ENCODE measurements around the gene COX6B2. TPM values are rescaled to one million over a fixed set of nuclear protein-coding genes. Genes with fewer than 3 reads are reported as not detected.
"Not testable (repeated sequence)": the region's sequence is repeated elsewhere in the genome, so short reads cannot be mapped to it uniquely, and the experiment has no call there.

The COX6B2 gene, protein sequence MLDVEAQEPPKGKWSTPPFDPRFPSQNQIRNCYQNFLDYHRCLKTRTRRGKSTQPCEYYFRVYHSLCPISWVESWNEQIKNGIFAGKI
- total RNA-seq = not detected
- long read RNA-seq = 0 reads

GRCh38 chr19:55354698-55355212 is at the start of gene COX6B2:
Gene COX6B2, minus strand, starts transcription at chr19:55354719. Its CDS starts 198 bp downstream, at chr19:55354521.
- DNase-seq = no peak
- ATAC-seq (ENCODE audit: poor library complexity) = no peak
- intact Hi-C loops (cut with DNase I) = no loop called here

GRCh38 chr19:55402509-55402908 is 48.0 kb upstream of the COX6B2 start:
- ATAC-seq (ENCODE audit: poor library complexity) = no peak
- intact Hi-C loops (cut with DNase I) = no loop called here
- DNase-seq = no peak

- intact Hi-C loops (cut with DNase I); DNase-seq; ATAC-seq (ENCODE audit: poor library complexity): not testable (repeated sequence)
Observed at GRCh38 chr19:55401390-55401789, 46.9 kb upstream of the COX6B2 start.

GRCh38 chr19:55400281-55401087 is 46.0 kb upstream of the COX6B2 start:
- intact Hi-C loops (cut with DNase I) = no loop called here
- DNase-seq (no peak), ATAC-seq (ENCODE audit: poor library complexity) (no peak)

DNA sequence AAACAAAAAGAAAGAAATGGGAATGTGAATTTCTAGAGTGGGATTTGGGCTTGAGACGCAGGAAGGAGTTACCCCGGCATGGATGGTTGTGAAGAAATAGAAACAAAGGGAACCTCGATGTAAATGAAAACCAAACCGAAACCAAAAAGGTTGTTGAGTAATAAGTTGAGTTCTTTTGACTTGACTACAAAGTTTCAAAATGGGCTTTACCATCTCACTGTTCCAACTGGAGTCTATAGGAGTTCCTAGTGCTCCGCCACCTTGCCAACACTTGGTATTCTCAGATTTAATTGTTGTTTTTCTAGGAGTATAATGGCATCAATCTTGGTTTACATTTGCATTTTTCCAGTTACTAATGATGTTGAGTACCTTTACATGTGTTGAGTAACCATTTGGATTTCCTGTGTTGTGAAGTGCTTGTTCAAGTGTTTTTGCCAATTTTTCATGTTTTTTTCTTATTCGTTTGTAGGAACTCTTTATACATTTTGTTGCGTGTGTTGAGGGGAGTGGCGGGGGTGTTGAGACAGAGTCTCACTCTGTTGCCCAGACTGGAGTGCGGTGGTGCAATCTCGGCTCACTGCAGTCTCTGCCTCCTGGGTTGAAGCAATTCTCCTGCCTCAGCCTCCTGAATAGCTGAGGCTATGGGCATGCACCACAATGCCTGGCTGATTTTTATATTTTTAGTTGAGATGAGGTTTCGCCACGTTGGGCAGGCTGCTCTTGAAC is 43.8 kb upstream of the COX6B2 start:
- no peak for DNase-seq
- no peak for ATAC-seq (ENCODE audit: poor library complexity)

GRCh38 chr19:55392820-55393761 is 38.6 kb upstream of the COX6B2 start:
- no peak for DNase-seq
- ATAC-seq (ENCODE audit: poor library complexity) = no peak
- intact Hi-C loops (cut with DNase I) = no loop called here

More for the DNA sequence above, 43.8 kb upstream of the COX6B2 start:
- intact Hi-C loops (cut with DNase I) = no loop called here

GRCh38 chr19:55391702-55392615 is 37.4 kb upstream of the COX6B2 start:
- ATAC-seq (ENCODE audit: poor library complexity) = no peak
- no peak for DNase-seq
- intact Hi-C loops (cut with DNase I) = no loop called here

- intact Hi-C loops (cut with DNase I) = no loop called here
- ATAC-seq (ENCODE audit: poor library complexity) (no peak), DNase-seq (no peak)
Observed at GRCh38 chr19:55391191-55391670, 36.7 kb upstream of the COX6B2 start.

- intact Hi-C loops (cut with DNase I) = no loop called here
- DNase-seq (no peak), ATAC-seq (ENCODE audit: poor library complexity) (no peak)
Observed at GRCh38 chr19:55390461-55390880, 36.0 kb upstream of the COX6B2 start.

DNA sequence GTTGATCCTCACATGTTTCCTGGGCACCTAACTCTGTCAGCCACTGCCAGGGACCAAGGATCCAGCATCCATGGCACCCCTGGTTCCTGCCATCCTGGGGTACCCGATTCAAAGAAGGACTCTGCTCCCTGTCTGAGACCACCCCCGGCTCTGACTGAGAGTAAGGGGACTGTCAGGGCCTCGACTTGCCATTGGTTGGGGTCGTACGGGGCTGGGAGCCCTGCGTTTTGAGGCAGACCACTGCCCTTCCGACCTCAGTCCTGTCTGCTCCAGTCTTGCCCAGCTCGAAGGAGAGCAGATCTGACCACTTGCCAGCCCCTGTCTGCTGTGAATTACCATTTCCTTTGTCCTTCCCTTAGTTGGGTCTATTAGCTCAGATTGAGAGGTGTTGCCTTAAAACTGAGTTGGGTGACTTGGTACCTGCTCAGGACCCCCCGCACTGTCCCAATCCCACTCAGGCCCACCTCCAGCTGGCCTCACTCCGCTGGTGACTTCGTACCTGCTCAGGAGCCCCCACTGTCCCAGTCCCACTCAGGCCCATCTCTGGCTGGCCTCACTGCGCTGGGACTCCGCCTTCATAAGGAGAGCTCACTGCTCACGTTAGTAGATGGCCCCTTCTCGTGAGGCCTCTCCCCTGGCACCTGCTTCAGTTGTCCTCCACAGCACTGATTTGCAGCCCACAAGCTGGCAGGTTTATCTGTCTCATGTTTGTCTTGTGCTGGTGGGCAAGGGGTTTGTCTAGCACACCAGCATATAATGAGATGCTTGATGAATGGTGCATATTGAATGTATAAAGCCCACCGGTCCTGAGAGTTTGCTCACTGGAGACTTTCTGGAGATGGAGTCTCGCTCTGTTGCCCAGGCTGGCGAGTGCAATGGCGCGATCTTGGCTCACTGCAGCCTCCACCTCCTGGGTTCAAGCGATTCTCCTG is 35.1 kb upstream of the COX6B2 start:
- intact Hi-C loops (cut with DNase I) = no loop called here
- ATAC-seq (ENCODE audit: poor library complexity) = no peak
- DNase-seq = no peak

DNA sequence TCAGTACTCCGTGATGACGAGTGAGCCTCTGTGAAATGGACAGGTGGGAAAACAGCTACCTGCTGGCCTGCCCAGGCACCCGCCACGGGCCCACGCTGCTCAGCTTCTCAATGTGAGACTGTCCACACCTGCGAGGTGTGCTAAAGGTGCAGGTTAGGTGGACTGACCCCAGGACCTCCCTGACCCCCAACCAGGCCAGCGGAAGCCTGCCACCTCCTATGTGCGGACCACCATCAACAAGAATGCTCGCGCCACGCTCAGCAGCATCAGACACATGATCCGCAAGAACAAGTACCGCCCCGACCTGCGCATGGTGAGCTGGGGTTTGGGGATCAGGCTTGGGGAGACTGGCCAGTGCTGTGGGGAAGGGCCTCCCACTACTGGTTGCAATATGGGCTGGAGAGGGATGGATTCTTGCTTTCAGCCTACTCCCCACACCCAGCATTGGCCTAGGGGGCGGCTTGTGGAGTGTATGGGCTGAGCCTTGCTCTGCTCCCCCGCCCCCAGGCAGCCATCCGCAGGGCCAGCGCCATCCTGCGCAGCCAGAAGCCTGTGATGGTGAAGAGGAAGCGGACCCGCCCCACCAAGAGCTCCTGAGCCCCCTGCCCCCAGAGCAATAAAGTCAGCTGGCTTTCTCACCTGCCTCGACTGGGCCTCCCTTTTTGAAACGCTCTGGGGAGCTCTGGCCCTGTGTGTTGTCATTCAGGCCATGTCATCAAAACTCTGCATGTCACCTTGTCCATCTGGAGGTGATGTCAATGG is 33.4 kb upstream of the COX6B2 start:
- intact Hi-C loops (cut with DNase I) = no loop called here
- no peak for DNase-seq

GRCh38 chr19:55386493-55386971 is 32.0 kb upstream of the COX6B2 start:
- ATAC-seq (ENCODE audit: poor library complexity) (no peak), DNase-seq (no peak)
- intact Hi-C loops (cut with DNase I) = no loop called here

More for the DNA sequence above, 33.4 kb upstream of the COX6B2 start:
- ATAC-seq (ENCODE audit: poor library complexity) = no peak

- intact Hi-C loops (cut with DNase I) = loop anchor here (2.0 kb wide), 1 partner anchor 47 kb away; the partner anchor contains the start of gene KMT5C
Observed at GRCh38 chr19:55385724-55386492, 31.4 kb upstream of the COX6B2 start, which contains the start of gene RPL28. Gene RPL28, plus strand, starts transcription at chr19:55385932. Its CDS starts 426 bp downstream, at chr19:55386358.

GRCh38 chr19:55384920-55385723 is 30.6 kb upstream of the COX6B2 start:
- ATAC-seq (ENCODE audit: poor library complexity) = peak; percentile 93
- peak; percentile 99 for DNase-seq
- intact Hi-C loops (cut with DNase I) = loop anchor here (2.0 to 5.0 kb wide), 2 partner anchors 46 to 83 kb away; partner anchors contain the start of gene KMT5C

More at GRCh38 chr19:55385724-55386492, 31.4 kb upstream of the COX6B2 start, which contains the start of gene RPL28:
- DNase-seq = peak; percentile 98
- peak; percentile 93 for ATAC-seq (ENCODE audit: poor library complexity)
